ENCODE measurements around the gene MMP25.

MMP25 gene

DNA sequence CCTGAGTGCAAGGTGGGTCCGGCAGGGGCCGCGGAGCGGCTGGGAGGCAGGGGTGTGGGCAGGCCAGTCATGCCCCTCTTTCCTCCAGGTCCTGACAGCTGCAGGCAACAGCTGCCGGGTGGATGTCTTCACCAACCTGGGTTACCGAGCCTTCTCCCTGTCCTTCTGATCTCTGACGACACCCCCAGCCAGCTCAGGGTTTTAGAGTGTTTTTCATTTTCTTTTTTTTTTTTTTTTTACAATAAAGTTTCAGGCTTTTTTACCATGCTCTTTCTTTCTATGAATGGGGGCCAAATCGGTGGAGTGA is 18.9 kb upstream of the MMP25 start:
- H3K27ac ChIP-seq = no peak overlapping the region
- no peak overlapping the region for H3K4me3 ChIP-seq

DNA sequence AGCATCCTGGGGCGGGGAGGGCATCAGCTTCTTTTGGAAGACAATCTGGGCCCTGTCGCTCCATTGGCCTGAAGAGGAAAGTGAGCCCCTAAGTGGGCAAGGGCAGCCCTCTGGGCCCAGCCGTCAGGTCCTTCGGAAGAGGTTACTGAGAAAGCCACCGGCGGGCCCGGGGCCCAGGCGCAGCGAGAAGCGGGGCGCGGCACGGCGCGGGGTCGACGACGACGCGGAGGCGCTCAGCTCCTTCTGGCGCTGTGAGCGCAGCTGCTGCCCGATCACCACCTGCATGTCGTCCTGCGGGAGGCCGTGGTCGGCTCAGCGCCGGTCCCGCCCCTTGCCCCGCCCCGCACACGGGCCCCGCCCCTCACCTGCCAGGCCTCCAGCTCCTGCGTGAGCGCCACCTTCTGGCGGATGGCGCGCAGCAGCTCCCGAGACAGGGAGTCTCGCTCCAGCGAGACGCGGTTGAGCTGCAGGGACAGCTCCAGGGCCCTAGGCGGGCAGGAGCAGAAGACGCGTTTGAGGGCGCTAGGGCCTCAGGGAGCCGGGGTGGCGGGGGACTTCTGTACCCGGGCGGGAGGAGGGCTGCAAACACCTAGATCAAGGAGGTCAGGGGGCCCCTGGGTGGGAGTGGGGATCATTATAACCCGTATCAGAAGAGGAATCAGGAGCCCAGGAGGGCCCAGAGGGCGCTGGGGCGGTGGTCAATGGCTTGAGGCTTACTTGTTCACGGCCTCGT is 18.2 kb upstream of the MMP25 start:
- H3K27ac ChIP-seq = peak overlapping the region in 1 of 21 experiments; percentile 10
- H3K4me3 ChIP-seq = peak overlapping the region in 1 of 7 experiments; percentile 2

DNA sequence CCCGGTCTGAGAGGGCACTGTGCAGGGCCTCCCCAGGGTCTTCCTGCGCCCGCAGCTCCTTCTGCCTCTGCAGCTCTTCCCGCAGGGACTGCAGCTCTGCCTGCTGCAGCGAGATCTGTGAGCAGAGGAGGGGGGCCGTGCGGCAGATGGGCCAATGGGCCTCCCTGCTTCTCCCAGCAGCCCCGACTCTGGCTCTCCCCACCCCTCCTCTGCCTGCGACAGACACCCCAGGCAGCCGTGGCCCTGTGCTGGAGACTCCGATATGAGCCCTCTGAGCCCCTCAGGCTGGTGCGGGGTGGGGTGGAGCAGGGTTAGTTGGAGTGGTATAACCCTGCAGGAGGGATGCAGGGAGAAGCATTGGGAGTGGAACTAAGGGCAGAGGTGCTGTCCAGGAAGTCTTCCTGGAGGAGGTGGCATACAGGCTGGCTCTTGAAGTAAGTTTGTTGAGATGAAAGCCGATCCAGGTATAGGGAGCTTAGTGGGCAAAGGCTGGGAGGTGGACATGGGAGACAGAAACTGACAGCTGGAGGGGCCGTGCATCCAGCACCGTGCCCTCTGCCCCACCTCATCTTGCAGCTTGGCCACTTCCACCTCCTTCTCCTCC is 17.5 kb upstream of the MMP25 start:
- peak overlapping the region in 2 of 7 experiments; percentile 2 to 24 for H3K4me3 ChIP-seq

DNA sequence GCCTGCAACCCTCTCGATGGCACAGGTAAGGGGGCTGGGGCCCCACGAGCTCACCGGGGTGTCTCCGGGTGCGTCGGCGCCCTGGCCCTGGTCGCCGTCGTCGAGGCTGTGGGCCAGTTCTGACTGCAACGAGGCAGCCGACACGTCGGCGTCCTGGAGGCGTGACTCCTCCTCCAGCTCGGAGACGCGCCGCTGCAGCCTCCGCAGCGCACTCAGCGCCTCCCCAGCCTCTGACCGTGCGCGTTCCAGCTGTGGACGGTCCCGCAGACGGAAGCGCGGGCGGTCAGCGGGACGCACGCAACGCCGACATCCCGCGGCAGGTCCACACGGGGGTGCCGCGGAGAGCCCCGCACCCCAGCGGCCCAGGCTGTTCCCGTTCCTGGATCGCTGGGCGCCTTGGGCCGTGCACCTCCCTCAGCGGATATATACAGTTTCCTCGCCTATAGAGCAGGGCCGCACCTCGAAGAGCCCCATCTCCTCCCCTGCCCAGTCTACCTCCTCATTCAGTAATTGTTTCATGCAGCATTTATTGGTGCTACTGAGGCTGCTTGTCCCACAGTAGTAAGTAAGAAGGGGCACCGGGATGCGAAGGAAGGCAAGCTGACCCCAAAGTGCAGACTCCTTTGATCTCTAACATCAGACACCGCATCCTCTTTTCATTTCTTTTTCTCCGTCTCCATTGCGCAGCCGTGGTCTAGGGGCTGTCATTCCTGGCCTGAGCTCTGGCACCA is 16.7 kb upstream of the MMP25 start:
- Histone ChIP-seq H3K27ac (peak overlapping the region in 1 of 21 experiments; percentile 29), H3K4me3 (peak overlapping the region in 4 of 7 experiments; percentile 4 to 24 (median 19))

More for the DNA sequence above, 17.5 kb upstream of the MMP25 start:
- peak overlapping the region in 1 of 21 experiments; percentile 29 for H3K27ac ChIP-seq

DNA sequence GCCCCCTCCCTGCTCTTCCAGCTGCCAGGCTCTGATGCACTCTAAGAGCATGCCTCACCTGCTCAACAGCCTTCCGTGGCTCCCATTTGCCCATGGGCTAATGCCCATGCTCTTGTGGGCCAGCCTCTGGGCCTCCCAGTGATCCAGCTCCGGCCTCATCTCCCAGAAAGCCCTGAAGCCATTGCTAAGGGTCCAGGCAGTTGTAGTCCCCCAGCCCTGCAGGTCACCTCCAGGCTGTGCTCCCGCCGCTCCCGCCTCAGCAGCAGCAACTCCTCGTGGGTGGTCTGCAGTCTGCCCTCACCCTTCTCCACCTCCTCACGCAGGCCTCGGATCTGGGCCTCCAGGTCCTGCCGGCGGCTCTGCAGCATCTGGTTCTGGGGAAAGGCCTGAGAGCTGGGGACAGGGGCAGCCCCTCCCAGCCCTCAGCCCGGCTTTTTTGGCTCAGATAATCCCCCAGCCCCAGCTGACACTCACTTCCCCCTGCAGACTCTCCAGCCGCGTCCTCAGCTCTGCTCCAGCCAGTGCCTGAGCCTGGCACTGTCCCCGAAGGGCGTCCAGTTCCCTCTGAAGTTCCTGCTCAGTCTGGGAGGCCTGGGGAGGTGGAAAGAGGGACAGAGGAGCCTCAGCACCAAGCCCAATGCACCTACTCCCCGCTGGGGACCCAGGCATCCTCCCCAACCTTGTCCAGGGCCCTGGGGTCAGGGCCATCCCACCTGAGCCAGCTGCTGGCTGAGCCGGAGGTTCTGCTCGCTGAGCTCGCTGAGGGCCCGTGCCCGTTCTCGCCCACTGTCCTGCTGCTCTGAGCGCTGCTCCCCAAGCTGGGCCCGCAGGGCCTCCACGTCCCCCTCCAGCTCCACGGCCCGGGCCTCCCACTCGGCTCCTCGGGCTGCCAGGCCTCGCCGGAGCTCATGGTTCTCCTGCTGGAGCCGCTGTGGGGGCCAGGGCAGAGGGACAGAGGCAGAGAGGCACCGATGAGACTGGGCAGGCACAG is 15.8 kb upstream of the MMP25 start:
- Histone ChIP-seq H3K27ac (no peak overlapping the region), H3K4me3 (no peak overlapping the region)

DNA sequence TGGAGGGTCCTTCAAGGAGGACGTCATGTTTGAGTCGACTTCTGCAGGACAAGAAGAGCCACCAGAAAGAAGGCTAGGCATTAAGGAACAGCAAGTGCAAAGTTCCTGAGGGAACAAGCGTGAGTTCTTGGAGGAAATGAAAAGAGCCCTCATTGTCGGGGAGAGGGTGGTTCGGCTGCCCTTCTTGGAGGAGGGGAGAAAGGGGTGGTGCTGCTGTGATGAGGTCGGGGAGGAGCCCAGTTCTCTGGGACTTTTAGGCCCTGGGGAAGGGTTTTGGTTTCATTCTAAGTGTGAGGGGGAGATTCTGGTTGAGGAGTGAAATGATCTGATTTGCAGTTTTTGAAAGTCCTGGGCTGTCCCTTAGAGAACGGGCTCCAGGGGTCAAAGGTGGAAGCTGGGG is 13.7 kb upstream of the MMP25 start:
- Histone ChIP-seq H3K4me3 (no peak overlapping the region), H3K27ac (no peak overlapping the region)

DNA sequence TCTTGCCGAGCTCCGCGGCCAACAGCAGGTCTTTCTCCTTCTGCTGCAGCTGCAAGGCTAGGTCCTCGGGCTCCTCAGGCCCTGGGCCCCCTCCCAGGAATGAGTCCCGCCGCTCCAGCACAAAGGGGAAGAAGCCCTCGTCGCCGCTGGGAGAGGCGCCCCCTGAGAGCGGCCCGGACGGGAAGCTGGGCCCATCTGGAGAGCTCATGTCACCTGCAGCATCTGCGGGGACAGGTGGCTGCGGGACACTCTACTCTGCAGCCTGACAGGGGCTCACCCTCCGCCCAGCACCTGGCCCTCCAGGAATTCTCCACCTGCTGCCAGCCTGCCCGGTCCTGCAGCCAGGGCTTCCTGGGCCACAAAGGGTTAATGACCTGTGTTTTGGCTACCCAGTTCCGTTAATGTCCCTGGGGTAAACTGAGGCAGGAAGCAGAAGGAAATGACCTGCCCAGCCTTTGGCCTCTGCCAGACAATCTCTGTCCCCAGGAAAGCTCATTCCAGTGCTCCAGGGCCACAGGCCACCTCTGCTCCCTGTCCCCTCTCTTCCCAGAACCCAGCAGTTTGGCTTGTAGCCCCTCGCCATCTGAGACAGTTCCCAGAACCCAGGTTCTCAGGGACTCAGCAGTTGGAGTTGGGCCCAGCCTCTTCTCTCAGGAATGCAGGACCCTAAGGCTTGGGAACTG is 10.9 kb upstream of the MMP25 start:
- H3K27ac ChIP-seq = peak overlapping the region in 4 of 21 experiments; percentile 3 to 79 (median 71)

DNA sequence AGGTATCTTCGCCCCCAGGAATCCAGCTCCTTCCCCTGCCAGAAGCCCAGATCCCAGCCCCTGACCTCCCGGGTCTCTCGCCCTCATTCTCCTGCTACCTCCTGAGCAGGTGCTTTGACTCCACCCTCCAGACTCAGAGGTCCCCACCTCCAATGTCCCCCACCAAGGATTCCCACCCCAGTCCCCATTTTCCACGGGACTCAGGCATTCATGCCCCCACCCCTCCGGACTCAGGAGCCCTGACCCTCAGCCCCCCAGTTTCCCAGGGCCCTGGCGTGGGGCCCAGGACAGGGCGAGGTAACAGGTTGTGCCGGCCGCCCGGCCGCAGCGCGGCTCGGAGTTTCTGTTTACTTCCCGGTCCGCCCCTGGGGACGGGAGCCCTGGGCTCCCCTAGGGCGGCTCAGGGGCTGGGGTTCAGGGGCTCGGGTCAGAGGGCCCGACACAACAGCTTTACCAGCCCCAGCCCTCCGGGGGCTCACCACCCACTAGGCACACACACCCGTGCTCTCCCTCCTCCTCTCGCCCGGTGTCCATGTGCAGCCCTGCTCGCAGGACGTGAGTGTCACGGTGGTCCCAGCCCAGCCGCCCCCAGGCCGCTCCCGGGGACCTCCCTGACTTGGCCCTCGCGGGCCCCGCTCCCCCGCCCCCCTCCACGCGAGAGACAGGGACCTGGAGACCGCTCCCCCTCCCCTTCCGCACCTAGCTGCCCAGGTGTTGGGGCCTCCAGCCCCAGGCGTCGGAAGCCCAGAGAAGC is 10.2 kb upstream of the MMP25 start:
- Histone ChIP-seq H3K27ac (peak overlapping the region; percentile 22 to 84 (median 72)), H3K4me3 (peak overlapping the region; percentile 20 to 43 (median 29))

More for the DNA sequence above, 10.9 kb upstream of the MMP25 start:
- peak overlapping the region in 5 of 7 experiments; percentile 25 to 43 (median 29) for H3K4me3 ChIP-seq

DNA sequence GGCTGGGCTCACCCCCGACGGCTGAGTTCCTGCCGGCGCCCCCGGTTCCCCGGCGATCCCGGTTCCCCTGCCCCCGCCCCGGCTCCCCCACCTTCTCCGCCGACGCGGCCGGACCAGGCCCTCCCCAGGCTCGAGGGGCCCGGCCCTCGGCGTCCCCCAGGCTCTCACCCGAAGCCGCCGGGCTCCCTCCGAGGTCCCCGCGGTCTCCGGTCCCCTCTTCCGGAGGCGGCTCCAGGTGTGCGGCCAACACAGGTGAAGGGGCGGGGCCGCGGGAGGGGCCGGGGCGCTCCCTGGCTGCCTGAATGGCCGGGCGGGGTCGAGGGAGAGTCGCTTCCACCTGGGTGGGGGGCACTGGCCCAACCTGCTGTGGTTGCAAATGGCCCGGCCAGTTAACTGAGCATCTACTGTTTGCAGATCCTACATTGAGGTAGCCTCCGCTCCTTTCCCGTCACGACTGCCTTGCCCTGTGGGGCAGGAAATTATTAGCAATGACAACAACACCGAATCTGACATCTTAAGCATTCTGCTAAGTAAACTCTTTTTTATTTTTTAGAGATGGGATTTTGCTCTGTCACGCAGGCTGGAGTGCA is 9.5 kb upstream of the MMP25 start, which contains the start of gene BICDL2:
BICDL2 (minus strand) TSS at position 219 of the 590 bp plus-strand sequence. CDS start 1,448 bp downstream, outside the sequence.
- H3K4me3 ChIP-seq = peak within 1 kb of the TSS; percentile 20 to 43 (median 29)
- peak within 1 kb of the TSS; percentile 22 to 84 (median 72) for H3K27ac ChIP-seq

DNA sequence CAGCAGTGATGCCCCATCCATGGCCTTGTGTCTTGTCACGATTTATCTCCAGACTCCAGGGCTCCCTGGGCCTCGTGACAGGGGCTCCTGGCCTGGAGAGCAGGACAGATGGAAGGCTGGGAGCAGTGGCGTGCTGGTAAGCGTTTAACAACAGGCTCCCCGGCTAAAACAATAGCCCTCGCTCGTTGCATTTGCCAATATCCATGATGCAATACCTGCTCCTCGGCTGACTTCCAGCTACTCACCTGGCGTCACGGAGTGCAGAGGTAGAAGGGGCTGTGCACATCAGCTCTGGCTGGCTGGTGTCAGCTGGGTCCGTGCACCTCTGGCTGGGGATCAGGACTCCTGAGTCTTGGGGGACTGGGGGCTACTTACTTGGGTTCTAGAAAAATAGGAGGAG is 8.1 kb upstream of the MMP25 start:
- no peak overlapping the region for H3K4me3 ChIP-seq
- no peak overlapping the region for H3K27ac ChIP-seq

DNA sequence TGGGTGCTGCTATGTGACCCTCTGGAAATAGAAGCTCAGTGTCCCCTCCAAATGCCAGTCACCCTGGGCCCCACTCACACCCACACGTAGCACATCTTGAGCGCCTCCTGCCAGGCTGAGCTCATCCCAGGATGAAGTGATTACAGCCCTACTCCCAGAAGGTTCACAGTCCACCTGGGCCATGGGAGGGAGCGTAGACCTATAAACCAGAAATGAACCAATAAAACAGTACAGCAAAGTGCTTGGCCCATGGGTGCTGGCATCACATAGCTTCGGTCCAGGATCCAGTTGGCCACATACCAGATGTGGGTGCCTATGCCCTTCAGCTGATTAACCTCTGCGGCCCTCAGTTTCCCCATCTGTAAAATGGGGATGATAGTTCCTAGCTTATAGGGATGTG is 7.5 kb upstream of the MMP25 start:
- H3K4me3 ChIP-seq = no peak overlapping the region
- H3K27ac ChIP-seq = no peak overlapping the region

DNA sequence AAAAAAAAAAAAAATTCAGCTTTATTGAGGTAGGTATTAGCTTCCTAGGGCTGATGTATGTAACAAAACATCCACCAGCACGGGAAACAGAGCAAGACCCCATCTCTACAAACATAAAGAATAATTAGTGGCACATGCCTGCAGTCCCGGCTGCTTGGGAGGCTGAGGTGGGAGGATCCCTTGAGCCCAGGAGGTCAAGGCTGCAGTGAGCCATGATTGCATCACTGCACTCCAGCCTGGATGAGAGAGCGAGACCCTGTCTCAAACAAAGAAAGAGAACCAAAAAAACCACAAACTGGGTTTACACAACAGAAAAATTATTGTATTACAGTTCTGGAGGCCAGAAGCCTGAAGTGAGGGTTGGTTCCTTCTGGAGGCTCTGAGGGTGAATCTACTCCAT is 4.0 kb upstream of the MMP25 start:
- H3K27ac ChIP-seq = no peak overlapping the region
- no peak overlapping the region for H3K4me3 ChIP-seq

DNA sequence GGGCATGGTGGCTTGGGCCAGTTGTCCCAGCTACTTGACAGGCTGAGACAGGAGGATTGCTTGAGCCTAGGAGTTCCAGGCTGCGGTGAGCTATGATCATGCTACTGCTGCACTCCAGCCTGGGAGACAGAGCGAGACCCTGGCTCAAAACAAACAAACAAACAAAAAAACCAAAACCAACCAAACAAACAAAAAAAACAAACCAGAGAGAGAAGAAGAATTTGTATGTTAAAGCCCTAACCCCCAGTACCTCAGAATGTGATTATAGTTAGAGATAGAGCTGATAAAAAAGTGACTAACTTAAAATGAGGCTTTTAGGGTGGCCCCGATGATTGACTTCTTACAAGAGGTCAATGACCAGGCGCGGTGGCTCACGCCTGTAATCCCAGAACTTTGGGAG is 1.7 kb upstream of the MMP25 start:
- H3K27ac ChIP-seq = no peak overlapping the region
- H3K4me3 ChIP-seq = peak overlapping the region in 1 of 7 experiments; percentile 49

DNA sequence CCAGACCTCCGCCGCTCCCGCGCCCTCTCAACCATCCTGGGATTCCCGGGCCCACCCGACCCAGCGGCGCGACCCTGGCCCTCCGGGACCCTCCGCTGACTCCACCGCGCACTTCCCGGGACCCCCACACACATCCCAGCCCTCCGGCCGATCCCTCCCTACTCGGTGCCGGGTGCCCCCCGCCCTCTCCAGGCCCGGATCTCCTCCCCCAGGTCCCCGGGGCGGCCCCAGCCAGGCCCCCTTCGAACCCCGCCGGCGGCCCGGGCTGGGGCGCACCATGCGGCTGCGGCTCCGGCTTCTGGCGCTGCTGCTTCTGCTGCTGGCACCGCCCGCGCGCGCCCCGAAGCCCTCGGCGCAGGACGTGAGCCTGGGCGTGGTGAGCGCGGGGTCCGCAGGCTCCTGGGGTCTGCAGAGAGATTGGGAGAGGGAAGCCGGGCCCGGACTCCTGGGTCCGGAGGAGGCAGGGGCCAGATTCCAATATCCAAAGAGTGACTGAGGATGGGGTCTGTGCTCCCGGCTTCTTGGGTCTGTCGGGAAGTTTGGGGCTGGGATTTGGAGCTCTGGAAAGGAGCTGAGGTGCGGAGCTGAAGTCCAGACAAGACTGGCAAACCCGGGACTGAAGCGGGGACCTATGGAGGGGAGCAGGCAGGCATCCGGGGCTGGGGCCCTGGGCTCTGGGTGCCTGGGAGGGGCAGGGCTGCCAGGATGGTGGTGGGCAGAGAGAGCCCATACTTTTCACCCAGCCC is 453 bp downstream of the MMP25 start:
- H3K27ac ChIP-seq = peak overlapping the region in 13 of 21 experiments; percentile 0 to 78 (median 56)
- peak overlapping the region; percentile 28 to 49 (median 37) for H3K4me3 ChIP-seq

DNA sequence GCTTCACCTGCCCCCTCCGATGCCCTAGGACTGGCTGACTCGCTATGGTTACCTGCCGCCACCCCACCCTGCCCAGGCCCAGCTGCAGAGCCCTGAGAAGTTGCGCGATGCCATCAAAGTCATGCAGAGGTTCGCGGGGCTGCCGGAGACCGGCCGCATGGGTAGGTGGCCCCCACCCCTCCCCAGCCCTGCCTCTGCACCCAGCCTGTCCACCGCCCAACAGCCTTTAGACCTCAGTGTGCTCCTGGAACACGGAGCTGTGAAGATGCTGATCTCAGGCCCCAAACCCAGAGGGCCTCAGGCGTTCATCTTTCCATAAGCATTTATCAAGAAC is 993 bp downstream of the MMP25 start:
- Histone ChIP-seq H3K4me3 (peak overlapping the region in 4 of 7 experiments; percentile 28 to 49 (median 40)), H3K27ac (peak overlapping the region in 1 of 21 experiments; percentile 33)

DNA sequence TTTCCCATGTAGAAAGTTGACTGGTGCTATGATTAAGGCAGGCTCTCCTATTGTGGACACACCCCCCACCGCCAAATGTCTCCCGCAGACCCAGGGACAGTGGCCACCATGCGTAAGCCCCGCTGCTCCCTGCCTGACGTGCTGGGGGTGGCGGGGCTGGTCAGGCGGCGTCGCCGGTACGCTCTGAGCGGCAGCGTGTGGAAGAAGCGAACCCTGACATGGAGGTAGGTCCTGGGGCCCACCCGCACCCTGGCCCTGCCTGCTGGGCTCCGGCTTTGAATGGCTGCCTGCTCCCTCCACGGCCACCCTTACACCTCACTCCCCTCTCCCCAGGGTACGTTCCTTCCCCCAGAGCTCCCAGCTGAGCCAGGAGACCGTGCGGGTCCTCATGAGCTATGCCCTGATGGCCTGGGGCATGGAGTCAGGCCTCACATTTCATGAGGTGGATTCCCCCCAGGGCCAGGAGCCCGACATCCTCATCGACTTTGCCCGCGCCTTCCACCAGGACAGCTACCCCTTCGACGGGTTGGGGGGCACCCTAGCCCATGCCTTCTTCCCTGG is 3.6 kb downstream of the MMP25 start:
- H3K4me3 ChIP-seq = no peak overlapping the region
- peak overlapping the region in 1 of 21 experiments; percentile 1 for H3K27ac ChIP-seq

DNA sequence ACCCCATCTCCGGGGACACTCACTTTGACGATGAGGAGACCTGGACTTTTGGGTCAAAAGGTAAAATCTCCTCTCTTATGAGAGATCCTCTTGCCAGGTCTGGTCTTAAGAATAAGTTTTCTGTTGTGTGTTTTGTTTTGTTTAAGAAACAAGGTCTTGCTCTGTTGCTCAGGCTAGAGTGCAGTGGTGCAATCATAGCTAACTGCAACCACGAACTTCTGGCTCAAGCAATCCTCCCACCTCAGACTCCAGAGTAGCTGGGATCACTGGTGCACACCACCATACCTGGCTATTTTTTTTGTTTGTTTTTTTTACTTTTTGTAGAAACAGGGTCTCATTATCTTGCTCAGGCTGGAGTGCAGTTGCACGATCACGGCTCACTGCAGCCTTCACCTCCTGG is 4.1 kb downstream of the MMP25 start:
- H3K27ac ChIP-seq = peak overlapping the region in 1 of 21 experiments; percentile 1
- H3K4me3 ChIP-seq = no peak overlapping the region
